Right lobe of liver (tissue), 4 donors: Measurements from ENCODE around the gene METTL6.

Experiments
- POLR2A ChIP-seq: fragments of 450-650 bp; IDR thresholded peaks from one replicate; pipeline ENCODE4 v1.6.1; 2017; ENCODE audit warnings: antibody characterized with exemption, mild to moderate bottlenecking
- TF ChIP-seq, protein P1 (sequence below), 4 donors: fragments of 200-600 bp in 3 of 4; fragments of 450-650 bp in 1 of 4; IDR thresholded peaks; one replicate each; pipeline versions ENCODE4 v1.5.1 to v1.8.0; 2016 to 2022; ENCODE audit warnings: antibody characterized with exemption in 4 of 4, mild to moderate bottlenecking in 2 of 4
- donor health status: DM: no; HTN: no; CAD: no.
- donor health status: DM: no; HTN: no; CAD: no.
- donor health status: DM: no; HTN: yes; CAD: no.

DNA sequence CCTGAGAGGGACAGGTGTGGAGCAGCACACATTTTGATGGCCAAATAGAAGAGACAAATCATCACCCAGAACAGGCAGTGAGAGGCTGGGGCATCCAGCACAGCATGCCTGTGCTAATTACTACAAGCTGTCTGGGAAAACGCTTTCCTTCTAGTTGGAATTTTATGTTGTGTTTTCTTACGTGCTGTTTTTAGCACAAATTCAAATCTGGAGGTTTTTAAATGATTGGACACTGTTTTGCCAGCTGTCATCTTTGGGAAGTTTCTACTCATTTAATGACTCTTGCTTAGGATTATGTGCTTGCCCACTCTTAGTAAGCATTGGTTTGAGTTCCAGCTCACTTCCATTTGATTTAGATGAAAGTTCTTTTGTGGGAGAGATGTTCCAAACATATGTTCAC, 43.5 kb upstream of the METTL6 start:
- TF ChIP-seq, protein P1, sequence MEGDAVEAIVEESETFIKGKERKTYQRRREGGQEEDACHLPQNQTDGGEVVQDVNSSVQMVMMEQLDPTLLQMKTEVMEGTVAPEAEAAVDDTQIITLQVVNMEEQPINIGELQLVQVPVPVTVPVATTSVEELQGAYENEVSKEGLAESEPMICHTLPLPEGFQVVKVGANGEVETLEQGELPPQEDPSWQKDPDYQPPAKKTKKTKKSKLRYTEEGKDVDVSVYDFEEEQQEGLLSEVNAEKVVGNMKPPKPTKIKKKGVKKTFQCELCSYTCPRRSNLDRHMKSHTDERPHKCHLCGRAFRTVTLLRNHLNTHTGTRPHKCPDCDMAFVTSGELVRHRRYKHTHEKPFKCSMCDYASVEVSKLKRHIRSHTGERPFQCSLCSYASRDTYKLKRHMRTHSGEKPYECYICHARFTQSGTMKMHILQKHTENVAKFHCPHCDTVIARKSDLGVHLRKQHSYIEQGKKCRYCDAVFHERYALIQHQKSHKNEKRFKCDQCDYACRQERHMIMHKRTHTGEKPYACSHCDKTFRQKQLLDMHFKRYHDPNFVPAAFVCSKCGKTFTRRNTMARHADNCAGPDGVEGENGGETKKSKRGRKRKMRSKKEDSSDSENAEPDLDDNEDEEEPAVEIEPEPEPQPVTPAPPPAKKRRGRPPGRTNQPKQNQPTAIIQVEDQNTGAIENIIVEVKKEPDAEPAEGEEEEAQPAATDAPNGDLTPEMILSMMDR (IDR thresholded peaks at IDR 0.05), result no peak
- TF ChIP-seq POLR2A, result no peak
